ENCODE data around the gene PRDM15.

- TF ChIP-seq EZH2phosphoT487 (IDR thresholded peaks at IDR 0.05; ENCODE audit: borderline replicate concordance, low read depth, low read length) (no peak), CTCF (conservative IDR thresholded peaks at IDR 0.05; ENCODE audit: low read length) (no peak)
Observed at GRCh38 chr21:41759926-41760325, 119.2 kb downstream of the PRDM15 start.
